Measurements from ENCODE around the gene SH3PXD2A.

SH3PXD2A gene

GRCh38 chr10:103729851-103730250 lies 125.5 kb downstream of the SH3PXD2A start:
- no peak overlapping the region for H3K4me3 ChIP-seq (ENCODE audit: low read depth, low read length)
- H3K27ac ChIP-seq (ENCODE audit: extremely low read depth, low read depth, low read length): no peak overlapping the region
- H3K4me1 ChIP-seq (ENCODE audit: control insufficient read depth, insufficient read depth, low read length): no peaks in the 10 kb centered on the region
- no peak for TF ChIP-seq HOXA7 (CRISPR knock-in tag; IDR thresholded peaks at IDR 0.05; ENCODE audit: borderline replicate concordance)
- TF ChIP-seq BCL11B (tag by site-specific recombination; IDR thresholded peaks at IDR 0.05; ENCODE audit: low read depth): no peak
- TF ChIP-seq CTCF (tag by site-specific recombination; IDR thresholded peaks at IDR 0.05): no peak
- no peaks in the 10 kb centered on the region for H3K9me3 ChIP-seq (ENCODE audit: control insufficient read depth, insufficient read depth, low read depth, low read length)
- H3K36me3 ChIP-seq (ENCODE audit: control insufficient read depth in 2 of 2, insufficient read depth in 1 of 2, low read length in 2 of 2): no peaks in the 10 kb centered on the region
- ChIA-PET CTCF (no interaction called here), POLR2A (no interaction called here)

DNA sequence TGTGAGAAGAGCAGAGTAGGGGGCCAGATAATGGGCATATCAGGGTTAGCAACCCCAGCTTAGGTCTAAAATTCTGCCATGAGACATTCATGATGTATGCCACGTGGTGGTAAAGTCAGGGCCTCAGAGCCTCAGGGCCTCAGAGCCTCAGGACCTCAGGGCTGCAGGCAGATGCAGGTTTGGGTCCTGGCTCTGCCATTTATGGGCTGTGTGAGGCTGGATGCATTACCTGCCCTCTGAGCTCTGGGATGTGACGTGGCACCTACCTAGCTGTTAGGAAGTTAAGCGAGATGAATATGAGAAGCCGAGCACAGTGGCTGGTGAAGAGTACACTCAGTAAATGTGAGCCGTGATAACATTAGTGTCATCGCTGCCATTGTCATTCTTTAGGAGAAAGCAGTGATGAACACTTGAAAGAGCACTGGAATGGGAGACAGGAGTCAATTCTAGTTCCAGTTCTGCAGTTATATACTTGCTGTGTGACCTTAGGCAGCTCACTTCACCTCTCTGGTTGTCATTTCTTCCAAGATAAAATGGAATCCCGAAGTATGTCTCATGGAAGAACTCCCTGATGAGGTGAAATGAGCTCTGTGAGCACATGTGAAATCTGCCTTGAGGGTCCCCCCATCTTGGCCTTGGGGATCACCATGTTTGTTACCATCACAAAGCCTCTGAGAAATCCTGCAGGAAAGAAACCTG lies 127.2 kb downstream of the SH3PXD2A start:
- peaks cover 0 to 12% of the 10 kb centered on the region in 2 experiments; a peak in 1 of 3 replicates for H3K36me3 ChIP-seq (ENCODE audit: control insufficient read depth in 2 of 2, insufficient read depth in 1 of 2, low read length in 2 of 2)
- POLR2A ChIA-PET: no interaction called here
- H3K4me1 ChIP-seq (ENCODE audit: control insufficient read depth, insufficient read depth, low read length): no peaks in the 10 kb centered on the region
- H3K4me3 ChIP-seq (ENCODE audit: low read depth, low read length): no peak overlapping the region
- TF ChIP-seq ZNF768 (tag by site-specific recombination; IDR thresholded peaks at IDR 0.05) (peak; percentile 87; the same call in 1 of the 2 replicates), ZBTB6 (tag by site-specific recombination; IDR thresholded peaks at IDR 0.05) (no peak)
- H3K9me3 ChIP-seq (ENCODE audit: control insufficient read depth, insufficient read depth, low read depth, low read length): no peaks in the 10 kb centered on the region
- H3K27ac ChIP-seq (ENCODE audit: extremely low read depth, low read depth, low read length): no peak overlapping the region
- CTCF ChIA-PET: interaction anchor here (0.6 to 1.4 kb wide), 4 partner anchors 16 to 157 kb away, joined by 3 to 9 read pairs (median 4); partner anchors contain the start of gene SH3PXD2A

DNA sequence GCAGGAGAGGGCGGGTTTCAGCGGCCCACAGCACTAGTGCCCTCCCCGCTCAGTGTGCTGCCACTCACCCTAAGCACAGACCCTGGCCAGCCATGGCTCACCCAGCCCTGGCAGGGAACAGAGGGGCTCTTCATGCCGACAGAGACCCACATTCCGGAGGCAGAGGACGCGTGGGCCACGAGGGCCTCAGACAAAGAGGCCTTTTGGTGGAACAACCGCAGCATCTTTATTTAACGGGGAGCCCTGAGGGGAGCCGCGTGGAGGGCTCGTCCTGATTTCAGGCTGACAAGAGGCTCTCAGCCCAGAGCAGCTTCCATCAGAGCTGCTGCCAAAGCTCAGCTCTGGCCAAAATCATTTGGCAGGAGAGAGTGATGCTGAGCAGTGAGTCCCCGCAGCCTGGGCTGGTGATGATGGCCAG lies 127.8 kb downstream of the SH3PXD2A start:
- Histone ChIP-seq H3K27ac (ENCODE audit: extremely low read depth, low read depth, low read length) (no peak overlapping the region), H3K4me3 (ENCODE audit: low read depth, low read length) (no peak overlapping the region), H3K36me3 (ENCODE audit: control insufficient read depth in 2 of 2, insufficient read depth in 1 of 2, low read length in 2 of 2) (peaks cover 0 to 13% of the 10 kb centered on the region in 2 experiments; a peak in 1 of 3 replicates), H3K9me3 (ENCODE audit: control insufficient read depth, insufficient read depth, low read depth, low read length) (no peaks in the 10 kb centered on the region), H3K4me1 (ENCODE audit: control insufficient read depth, insufficient read depth, low read length) (no peaks in the 10 kb centered on the region)
- ChIA-PET POLR2A (no interaction called here), CTCF (interaction anchor here (1.1 kb wide), 1 partner anchor 13 kb away, joined by 3 read pairs; no protein-coding TSS in a partner anchor)
- no peak for TF ChIP-seq ZNF391 (tag by site-specific recombination; IDR thresholded peaks at IDR 0.05; ENCODE audit: borderline replicate concordance, low read depth)
- no peak for TF ChIP-seq ZIC2 (tag by site-specific recombination; IDR thresholded peaks at IDR 0.05)
- TF ChIP-seq ZNF624 (tag by site-specific recombination; IDR thresholded peaks at IDR 0.05): no peak
- TF ChIP-seq ZNF664 (tag by site-specific recombination; IDR thresholded peaks at IDR 0.05): no peak
- no peak for TF ChIP-seq ZNF121 (tag by site-specific recombination; IDR thresholded peaks at IDR 0.05)
- TF ChIP-seq, protein P1, sequence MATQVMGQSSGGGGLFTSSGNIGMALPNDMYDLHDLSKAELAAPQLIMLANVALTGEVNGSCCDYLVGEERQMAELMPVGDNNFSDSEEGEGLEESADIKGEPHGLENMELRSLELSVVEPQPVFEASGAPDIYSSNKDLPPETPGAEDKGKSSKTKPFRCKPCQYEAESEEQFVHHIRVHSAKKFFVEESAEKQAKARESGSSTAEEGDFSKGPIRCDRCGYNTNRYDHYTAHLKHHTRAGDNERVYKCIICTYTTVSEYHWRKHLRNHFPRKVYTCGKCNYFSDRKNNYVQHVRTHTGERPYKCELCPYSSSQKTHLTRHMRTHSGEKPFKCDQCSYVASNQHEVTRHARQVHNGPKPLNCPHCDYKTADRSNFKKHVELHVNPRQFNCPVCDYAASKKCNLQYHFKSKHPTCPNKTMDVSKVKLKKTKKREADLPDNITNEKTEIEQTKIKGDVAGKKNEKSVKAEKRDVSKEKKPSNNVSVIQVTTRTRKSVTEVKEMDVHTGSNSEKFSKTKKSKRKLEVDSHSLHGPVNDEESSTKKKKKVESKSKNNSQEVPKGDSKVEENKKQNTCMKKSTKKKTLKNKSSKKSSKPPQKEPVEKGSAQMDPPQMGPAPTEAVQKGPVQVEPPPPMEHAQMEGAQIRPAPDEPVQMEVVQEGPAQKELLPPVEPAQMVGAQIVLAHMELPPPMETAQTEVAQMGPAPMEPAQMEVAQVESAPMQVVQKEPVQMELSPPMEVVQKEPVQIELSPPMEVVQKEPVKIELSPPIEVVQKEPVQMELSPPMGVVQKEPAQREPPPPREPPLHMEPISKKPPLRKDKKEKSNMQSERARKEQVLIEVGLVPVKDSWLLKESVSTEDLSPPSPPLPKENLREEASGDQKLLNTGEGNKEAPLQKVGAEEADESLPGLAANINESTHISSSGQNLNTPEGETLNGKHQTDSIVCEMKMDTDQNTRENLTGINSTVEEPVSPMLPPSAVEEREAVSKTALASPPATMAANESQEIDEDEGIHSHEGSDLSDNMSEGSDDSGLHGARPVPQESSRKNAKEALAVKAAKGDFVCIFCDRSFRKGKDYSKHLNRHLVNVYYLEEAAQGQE (tag by site-specific recombination; IDR thresholded peaks at IDR 0.05): no peak
- TF ChIP-seq ZNF747 (tag by site-specific recombination; IDR thresholded peaks at IDR 0.05): no peak
- TF ChIP-seq IKZF3 (tag by site-specific recombination; IDR thresholded peaks at IDR 0.05): no peak
- TF ChIP-seq, protein P2, sequence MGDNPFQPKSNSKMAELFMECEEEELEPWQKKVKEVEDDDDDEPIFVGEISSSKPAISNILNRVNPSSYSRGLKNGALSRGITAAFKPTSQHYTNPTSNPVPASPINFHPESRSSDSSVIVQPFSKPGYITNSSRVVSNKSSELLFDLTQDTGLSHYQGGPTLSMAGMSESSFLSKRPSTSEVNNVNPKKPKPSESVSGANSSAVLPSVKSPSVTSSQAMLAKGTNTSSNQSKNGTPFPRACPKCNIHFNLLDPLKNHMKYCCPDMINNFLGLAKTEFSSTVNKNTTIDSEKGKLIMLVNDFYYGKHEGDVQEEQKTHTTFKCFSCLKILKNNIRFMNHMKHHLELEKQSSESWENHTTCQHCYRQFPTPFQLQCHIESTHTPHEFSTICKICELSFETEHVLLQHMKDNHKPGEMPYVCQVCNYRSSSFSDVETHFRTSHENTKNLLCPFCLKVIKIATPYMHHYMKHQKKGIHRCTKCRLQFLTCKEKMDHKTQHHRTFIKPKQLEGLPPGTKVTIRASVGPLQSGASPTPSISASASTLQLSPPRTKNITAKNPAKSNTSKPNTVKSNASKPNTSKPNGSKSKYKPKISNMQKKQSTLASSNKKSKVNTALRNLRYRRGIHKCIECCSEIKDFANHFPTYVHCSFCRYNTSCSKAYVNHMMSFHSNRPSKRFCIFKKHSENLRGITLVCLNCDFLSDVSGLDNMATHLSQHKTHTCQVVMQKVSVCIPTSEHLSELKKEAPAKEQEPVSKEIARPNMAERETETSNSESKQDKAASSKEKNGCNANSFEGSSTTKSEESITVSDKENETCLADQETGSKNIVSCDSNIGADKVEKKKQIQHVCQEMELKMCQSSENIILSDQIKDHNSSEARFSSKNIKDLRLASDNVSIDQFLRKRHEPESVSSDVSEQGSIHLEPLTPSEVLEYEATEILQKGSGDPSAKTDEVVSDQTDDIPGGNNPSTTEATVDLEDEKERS (tag by site-specific recombination; IDR thresholded peaks at IDR 0.05): no peak
- TF ChIP-seq ZNF140 (tag by site-specific recombination; IDR thresholded peaks at IDR 0.05): no peak
- no peak for TF ChIP-seq ZBTB26 (tag by site-specific recombination; optimal IDR thresholded peaks at IDR 0.05)
- no peak for TF ChIP-seq WT1 (tag by site-specific recombination; IDR thresholded peaks at IDR 0.05)
- TF ChIP-seq ZNF354C (tag by site-specific recombination; IDR thresholded peaks at IDR 0.05; ENCODE audit: borderline replicate concordance, low read depth): no peak
